Suprapubic skin (tissue), 4 donors: Measurements from ENCODE around the gene CBR1. TPM values are rescaled to one million over a fixed set of nuclear protein-coding genes. Genes with fewer than 3 reads are reported as not detected.

Experiments used
- DNase-seq, 2 donors: peaks; one replicate each; pipeline ENCODE4 v3.0.0-alpha.2; 2019; ENCODE audit warnings: low spot score in 2 of 2
- H3K27ac ChIP-seq: fragments of 200-600 bp; sonication (generic); one replicate; pipeline ENCODE4 v1.5.1; 2019
- H3K27me3 ChIP-seq: fragments of 200-600 bp; sonication (generic); one replicate; pipeline ENCODE4 v1.5.1; 2019
- H3K36me3 ChIP-seq: fragments of 200-600 bp; sonication (generic); one replicate; pipeline ENCODE4 v1.5.1; 2019
- H3K4me1 ChIP-seq: fragments of 200-600 bp; sonication (generic); one replicate; pipeline ENCODE4 v1.5.1; 2019
- H3K4me3 ChIP-seq: fragments of 200-600 bp; sonication (generic); one replicate; pipeline ENCODE4 v1.5.1; 2019; ENCODE audit warnings: mild to moderate bottlenecking
- H3K9me3 ChIP-seq: fragments of 200-600 bp; sonication (generic); one replicate; pipeline ENCODE4 v1.5.1; 2019
- CTCF ChIP-seq, 2 donors: fragments of 200-600 bp in 1 of 2; fragments of 450-650 bp in 1 of 2; sonication (generic) in 1 of 2; IDR thresholded peaks; one replicate each; pipeline ENCODE4 v1.5.1; 2016 to 2019; ENCODE audit warnings: antibody characterized with exemption in 2 of 2, mild to moderate bottlenecking in 1 of 2, moderate library complexity in 1 of 2
- EP300 ChIP-seq: sonication (generic); formaldehyde crosslinking; IDR thresholded peaks from one replicate; pipeline ENCODE4 v1.6.1; 2017; ENCODE audit warnings: antibody characterized with exemption
- POLR2A ChIP-seq, 2 donors: fragments of 450-650 bp; IDR thresholded peaks; one replicate each; pipeline ENCODE4 v1.6.1; 2017; ENCODE audit warnings: antibody characterized with exemption in 2 of 2, mild to moderate bottlenecking in 2 of 2, moderate library complexity in 2 of 2
- POLR2AphosphoS5 ChIP-seq, 3 donors: sonication (generic); formaldehyde crosslinking; IDR thresholded peaks; one replicate each; pipeline ENCODE4 v1.6.1; 2017; ENCODE audit warnings: antibody characterized with exemption in 3 of 3
- WGBS: methylation state at CpG from one replicate; pipeline ENCODE4 v1.1.5; 2018; 5-methylcytosine and 5-hydroxymethylcytosine counted together
- total RNA-seq, 4 donors: library from RNA; depleted of rRNA; stranded (reverse); fragments of >200 nt; gene quantifications; one replicate each; pipeline ENCODE4 v1.1.0, GENCODE V29; 2016

CBR1 gene
- total RNA-seq, 4 donors from 2014 or later: 205 to 450 (median 302) TPM

- no peaks in the 10 kb centered on the region for H3K9me3 ChIP-seq
- TF ChIP-seq CTCF (IDR thresholded peaks at IDR 0.05): no peak
- no peak for TF ChIP-seq EP300
- no peak for TF ChIP-seq POLR2A (IDR thresholded peaks at IDR 0.05)
- TF ChIP-seq POLR2AphosphoS5 (IDR thresholded peaks at IDR 0.05): no peak
- DNase-seq: peak in 1 of 2 donors; percentile 74
- H3K27ac ChIP-seq: peak overlapping the region; percentile 56
- H3K4me3 ChIP-seq: no peak overlapping the region
- 78% methylated on average over 7 of the region's 7 CpGs for WGBS
- peaks cover 31% of the 10 kb centered on the region for H3K4me1 ChIP-seq
- H3K36me3 ChIP-seq: no peaks in the 10 kb centered on the region
- no peaks in the 10 kb centered on the region for H3K27me3 ChIP-seq
Measured at GRCh38 chr21:36120304-36120888, 50.6 kb downstream of the CBR1 start.

Other genes starting within 250 kb of the CBR1 start
- 10 to 100 TPM; 20.8 to 80.9 (median 26.5) TPM for gene SETD4, start 9.5 kb upstream of the CBR1 start, total RNA-seq
- 10 to 100 TPM; 24.9 to 45.2 (median 32.0) TPM for gene CBR3, start 65.1 kb downstream of the CBR1 start, total RNA-seq
- 10 to 100 TPM; 23.8 to 49.6 (median 34.8) TPM for gene DOP1B, start 86.8 kb downstream of the CBR1 start, total RNA-seq